ENCODE data around the gene IKZF3.
"Not testable (repeated sequence)": the region's sequence is repeated elsewhere in the genome, so short reads cannot be mapped to it uniquely, and the experiment has no call there.

IKZF3 gene

GRCh38 chr17:39855911-39856649 is 8.0 kb downstream of the IKZF3 start:
- not testable (repeated sequence) for DNase-seq

- no peak for DNase-seq
Observed at GRCh38 chr17:39854909-39855308, 9.2 kb downstream of the IKZF3 start.

- no peak for DNase-seq
Observed at GRCh38 chr17:39852239-39852638, 11.9 kb downstream of the IKZF3 start.

GRCh38 chr17:39850186-39850585 is 13.9 kb downstream of the IKZF3 start:
- DNase-seq = not testable (repeated sequence)

GRCh38 chr17:39848600-39848999 is 15.5 kb downstream of the IKZF3 start:
- no peak for DNase-seq

GRCh38 chr17:39846205-39846604 is 17.9 kb downstream of the IKZF3 start:
- DNase-seq = no peak

- DNase-seq = no peak
Observed at GRCh38 chr17:39845052-39845846, 18.9 kb downstream of the IKZF3 start.

GRCh38 chr17:39841134-39841683 is 22.9 kb downstream of the IKZF3 start:
- no peak for DNase-seq

GRCh38 chr17:39838784-39839183 is 25.3 kb downstream of the IKZF3 start:
- DNase-seq = no peak

- no peak for DNase-seq
Observed at GRCh38 chr17:39838057-39838456, 26.1 kb downstream of the IKZF3 start.

- DNase-seq = no peak
Observed at GRCh38 chr17:39836117-39836516, 28.0 kb downstream of the IKZF3 start.

- no peak for DNase-seq
Observed at GRCh38 chr17:39835038-39835786, 28.9 kb downstream of the IKZF3 start.

GRCh38 chr17:39834017-39834416 is 30.1 kb downstream of the IKZF3 start:
- DNase-seq = no peak

- no peak for DNase-seq
Observed at GRCh38 chr17:39831588-39831987, 32.5 kb downstream of the IKZF3 start.

- DNase-seq = no peak
Observed at GRCh38 chr17:39828443-39828842, 35.7 kb downstream of the IKZF3 start.

- no peak for DNase-seq
Observed at GRCh38 chr17:39826334-39826733, 37.8 kb downstream of the IKZF3 start.

GRCh38 chr17:39823407-39824054 is 40.6 kb downstream of the IKZF3 start:
- DNase-seq = no peak

- DNase-seq = no peak
Observed at GRCh38 chr17:39822051-39822451, 42.1 kb downstream of the IKZF3 start.

GRCh38 chr17:39820987-39821386 is 43.1 kb downstream of the IKZF3 start:
- DNase-seq = no peak

- no peak for DNase-seq
Observed at GRCh38 chr17:39820541-39820940, 43.6 kb downstream of the IKZF3 start.

GRCh38 chr17:39818358-39819000 is 45.6 kb downstream of the IKZF3 start:
- no peak for DNase-seq

- DNase-seq = no peak
Observed at GRCh38 chr17:39816272-39816671, 47.8 kb downstream of the IKZF3 start.

Measured in fibroblast of skin of right quadriceps (primary cell).